HPDE6-E6E7 (cell line): ENCODE data around the gene ATP5MC2.
"Not testable (repeated sequence)": the region's sequence is repeated elsewhere in the genome, so short reads cannot be mapped to it uniquely, and the experiment has no call there.

Source experiments
- DNase-seq: peaks from one replicate; pipeline ENCODE4 v3.0.0; 2011; ENCODE audit warnings: missing footprints; ENCODE audit errors: extremely low spot score

The ATP5MC2 gene

DNA sequence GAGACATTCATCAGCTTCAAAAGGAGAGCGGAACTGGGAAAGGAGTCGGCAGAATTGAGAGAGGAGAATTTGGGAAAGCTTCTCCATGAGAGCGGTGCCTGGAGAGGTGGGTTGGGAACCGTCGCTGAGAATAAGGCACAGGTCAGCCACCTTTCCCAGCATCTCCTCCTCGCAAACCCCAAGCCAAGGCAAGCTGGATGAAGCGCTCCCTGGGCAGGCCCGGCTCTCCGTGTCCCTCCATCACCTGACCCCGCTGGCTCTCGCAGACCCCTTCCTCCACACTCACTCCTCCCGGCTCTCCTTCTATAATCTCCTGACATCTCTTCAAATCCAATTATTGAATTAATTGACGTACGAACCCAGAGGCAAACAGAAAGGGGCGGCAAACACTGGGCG is 18.9 kb upstream of the ATP5MC2 start:
- DNase-seq: no peak

DNA sequence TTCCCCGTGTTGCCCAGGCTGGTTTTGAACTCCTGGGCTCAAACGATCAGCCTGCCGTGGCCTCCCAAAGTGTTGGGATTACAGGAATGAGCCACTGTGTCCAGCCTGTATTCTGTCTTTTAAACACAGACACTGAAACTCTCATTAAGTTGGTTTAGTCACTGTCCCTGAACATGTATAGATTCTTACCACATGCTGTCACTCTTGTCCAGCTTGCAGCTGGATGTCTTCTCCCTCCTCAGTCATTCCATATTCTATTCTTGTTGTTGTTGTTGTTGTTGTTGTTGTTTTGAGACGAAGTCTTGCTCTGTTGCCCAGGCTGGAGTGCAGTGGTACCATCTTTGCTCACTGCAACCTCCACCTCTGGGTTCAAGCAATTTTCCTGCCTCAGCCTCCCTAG is 12.3 kb upstream of the ATP5MC2 start:
- DNase-seq: no peak

DNA sequence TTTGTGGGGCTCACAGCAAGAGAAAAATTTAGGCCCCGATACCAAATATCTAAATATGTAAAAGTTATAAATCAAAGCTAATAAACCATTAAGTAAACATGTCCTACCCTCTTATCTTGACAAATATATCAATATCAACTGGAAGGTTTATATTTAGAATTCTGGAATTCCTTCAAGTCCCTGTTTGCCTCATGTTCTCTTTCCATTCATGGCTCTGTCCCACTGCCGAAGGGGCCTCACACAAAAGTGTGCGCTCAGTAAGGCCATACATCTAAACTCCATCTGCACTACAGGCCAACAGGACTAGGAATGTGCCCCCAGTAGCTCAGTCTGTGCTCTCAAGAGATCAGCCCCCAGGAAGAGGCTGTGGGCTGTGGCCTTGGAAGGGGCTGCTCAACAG is 10.6 kb upstream of the ATP5MC2 start:
- DNase-seq: no peak

DNA sequence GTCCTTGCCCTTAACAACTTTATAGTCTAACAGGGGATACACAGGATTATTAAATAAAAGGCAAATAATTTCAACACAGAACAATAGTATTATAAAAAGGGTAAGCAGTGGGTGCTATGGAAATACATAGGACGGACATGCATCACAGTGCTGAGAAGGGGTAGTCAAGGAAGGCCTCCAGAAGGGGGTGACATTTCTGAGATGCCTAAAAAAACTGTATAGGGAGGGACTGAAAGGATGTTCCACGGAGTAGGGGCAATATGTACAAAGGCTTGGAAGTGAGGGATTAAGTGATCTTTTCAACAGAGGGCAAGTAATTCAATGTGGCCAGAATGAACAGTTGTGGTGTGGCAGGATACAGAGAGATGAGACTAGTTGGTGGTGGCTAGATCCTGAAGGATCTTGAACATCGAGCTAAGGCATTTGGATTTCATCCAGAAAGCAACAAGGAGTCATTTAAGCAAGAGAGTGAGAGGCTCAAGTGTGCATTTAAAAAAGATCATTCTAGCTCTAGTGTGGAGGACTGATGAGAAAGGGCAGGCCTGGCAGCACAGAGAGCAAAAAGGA is 8.9 kb upstream of the ATP5MC2 start:
- no peak for DNase-seq

DNA sequence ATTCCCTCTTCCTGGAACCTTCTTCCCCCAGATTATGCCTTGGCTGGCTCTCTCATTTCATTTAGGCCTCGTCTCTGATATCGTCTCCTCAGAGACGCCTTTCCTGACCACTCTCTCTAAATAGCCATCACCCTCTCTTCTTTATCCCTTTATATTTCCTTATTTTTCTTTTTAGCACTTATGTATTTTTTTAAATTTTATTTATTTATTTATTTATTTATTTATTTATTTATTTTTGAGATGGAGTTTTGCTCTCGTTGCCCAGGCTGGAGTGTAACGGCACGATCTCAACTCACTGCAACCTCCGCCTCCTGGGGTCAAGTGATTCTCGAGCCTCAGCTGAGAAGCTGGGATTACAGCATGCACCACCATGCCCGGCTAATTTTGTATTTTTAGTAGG is 8.1 kb upstream of the ATP5MC2 start:
- no peak for DNase-seq

DNA sequence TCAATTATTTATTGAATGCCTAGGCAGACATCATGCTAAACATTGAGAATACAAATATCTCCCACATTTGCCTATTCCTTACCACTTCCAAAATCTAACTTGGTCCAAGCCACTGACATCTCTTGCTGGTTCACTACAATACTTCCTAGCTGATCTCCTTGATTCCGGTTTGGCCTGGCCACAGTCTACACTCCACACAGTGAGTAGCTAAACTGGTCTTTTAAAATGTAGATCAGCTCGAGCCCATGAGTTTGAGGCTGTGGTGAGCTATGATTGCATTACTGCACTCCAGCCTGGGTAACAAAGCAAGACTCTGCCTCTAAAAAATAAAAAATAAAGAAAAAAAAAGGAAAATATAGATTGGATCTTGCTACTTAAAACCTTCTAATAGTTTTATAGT is 7.6 kb upstream of the ATP5MC2 start:
- DNase-seq: no peak

DNA sequence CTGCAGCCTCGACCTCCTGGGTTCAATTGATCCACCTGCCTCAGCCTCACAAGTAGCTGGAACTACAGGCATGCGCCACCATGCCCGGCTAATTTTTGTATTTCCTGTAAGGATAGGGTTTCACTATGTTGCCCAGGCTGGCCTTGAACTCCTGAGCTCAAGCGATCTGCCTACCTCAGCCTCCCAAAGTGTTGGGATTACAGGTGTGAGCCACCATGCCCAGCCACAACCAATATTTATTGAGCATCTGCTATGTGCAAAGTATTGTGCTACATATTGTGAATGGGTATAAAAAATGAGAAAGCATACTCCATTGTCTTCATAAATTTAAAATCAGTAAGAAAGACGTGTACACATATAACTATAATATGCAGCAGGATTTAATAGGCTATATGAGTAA is 4.2 kb upstream of the ATP5MC2 start:
- not testable (repeated sequence) for DNase-seq

DNA sequence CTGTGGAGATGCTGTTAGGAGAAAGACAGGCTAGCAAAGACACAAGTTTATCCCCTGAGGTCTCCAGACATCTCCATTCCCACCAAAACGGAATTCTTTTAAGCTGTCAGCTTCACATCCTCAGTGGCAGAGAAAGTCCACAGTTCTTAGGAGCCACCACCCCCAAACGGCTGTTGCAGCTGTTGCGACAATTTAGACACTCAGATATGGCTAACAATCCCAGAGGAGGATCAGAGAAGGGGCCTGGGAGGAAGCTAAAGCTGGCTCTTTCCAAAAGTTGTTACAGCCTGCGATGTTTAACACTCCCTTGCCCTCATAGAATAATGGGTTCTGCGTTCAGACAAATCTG is 1.9 kb upstream of the ATP5MC2 start:
- DNase-seq: no peak

DNA sequence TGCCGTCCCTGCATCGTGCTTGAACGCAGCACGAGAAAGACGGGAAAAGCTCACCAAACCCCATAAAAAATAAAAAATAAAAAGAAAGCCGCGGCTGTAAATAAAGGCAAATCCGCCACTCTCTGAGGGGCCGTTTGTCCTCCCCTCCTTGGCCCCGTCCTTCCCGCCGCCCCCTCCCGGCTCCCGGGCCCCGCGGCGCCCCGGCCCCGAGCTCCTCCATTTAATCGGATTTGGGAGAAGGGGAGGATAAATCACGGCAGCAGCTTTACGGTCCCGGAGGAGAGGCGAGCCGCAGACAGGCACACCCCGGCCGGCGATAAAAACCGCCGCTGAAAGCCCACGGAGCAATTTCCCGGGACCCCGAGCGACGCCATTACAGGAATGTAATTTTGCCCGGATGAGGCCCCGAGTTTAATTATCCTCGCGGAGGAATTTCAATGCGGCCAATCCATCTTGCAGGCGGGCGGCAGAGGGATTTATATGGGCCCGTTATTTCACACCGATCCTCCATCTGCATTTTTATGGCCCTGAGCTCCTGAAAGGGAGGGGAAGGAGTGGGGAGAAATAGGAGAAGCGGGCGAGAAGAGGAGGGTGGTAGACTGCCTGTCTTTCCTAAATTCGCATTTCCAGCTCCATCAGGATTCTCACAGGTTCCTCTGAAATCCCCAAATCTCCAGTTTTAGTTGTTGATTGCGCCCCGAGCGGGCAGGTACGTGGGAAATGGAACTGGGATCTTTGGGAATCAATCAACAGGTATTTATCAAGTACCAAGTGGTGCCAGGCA is 1.3 kb upstream of the ATP5MC2 start:
- no peak for DNase-seq

DNA sequence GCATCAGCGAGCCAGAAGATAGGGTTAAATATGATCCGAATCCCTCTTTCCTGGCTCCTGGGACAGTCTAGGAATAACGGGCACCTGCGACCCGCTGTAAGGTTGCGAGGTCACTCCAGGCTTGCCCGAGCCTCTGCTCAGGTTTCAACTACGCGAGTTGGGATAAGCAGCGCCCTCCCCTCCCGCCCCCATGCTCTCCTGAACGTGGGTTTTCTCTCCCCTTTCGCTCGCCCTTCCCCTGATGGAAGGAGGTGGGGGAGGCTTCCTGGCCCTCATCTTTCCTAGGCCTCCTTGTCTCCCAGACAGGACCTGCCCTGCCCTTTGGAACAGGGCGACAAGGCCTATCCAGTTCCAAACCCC is 753 bp upstream of the ATP5MC2 start:
- DNase-seq: no peak

DNA sequence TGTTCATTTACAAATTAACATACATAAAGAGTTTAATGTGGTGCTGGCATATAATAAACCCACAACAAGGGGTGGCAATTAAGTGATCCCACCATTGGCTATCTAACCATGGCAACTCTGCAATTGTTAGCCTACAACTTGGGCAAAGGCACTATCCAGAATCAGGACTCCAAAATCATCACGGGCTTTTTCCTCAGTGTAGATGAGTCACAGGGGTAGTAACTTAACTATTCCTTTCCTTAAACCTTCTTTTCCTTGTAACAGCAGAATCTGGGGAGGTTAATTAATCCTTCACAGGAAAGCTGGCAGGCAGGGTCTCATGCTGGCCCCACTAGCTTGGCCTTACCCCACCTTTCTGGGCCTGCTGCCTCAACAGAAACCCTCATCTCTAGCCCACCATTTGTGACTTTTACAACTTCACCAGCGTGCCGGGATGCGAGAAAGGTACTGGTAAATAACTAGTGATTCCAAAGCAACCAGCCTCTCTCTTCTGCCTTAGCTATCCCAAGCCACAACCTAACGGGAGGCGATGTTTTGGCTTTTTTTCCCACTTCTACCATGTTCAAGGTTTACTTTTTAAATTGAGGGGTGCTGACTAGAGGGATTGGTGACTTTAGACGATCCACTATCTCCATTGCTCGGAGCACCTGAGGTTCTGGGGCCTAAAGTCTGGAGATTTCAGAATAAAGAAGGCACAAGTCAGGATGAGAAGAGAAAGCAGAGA is 744 bp downstream of the ATP5MC2 start:
- no peak for DNase-seq

DNA sequence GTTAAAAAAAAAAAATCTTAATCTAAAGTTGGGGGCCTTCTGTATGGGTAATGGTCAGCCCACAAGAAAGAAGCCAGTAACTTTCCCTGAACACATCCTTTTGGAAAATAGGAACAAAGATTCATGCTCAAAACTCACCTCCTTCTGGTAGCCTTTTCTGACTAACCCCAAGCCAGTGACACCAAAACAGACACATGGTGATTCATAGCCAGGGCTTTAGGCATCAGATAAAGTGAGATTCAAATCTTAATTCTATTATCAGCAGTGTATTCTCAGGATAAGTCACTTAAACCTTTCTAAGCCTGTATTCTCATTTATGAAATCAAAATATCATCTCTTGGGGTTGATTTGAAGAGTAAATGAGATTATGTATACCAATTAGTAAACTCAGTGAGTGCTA is 4.9 kb downstream of the ATP5MC2 start:
- no peak for DNase-seq

DNA sequence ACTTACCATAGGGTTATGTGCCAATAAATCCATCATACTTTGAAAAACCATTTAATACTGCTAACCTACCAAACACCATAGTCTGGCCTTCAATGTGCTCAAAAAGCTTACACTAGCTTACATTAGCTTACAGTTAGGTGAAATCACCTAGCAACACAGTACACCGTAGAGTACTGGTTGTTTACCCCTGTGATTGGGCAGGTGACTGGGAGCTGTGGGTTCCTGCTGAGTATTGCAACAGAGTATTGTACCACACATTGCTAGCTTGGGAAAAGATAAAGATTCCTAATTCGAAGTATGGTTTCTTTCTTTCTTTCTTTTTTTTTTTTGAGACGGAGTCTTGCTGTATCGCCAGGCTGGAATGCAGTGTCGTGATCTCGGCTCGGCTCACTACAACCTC is 5.6 kb downstream of the ATP5MC2 start:
- no peak for DNase-seq

DNA sequence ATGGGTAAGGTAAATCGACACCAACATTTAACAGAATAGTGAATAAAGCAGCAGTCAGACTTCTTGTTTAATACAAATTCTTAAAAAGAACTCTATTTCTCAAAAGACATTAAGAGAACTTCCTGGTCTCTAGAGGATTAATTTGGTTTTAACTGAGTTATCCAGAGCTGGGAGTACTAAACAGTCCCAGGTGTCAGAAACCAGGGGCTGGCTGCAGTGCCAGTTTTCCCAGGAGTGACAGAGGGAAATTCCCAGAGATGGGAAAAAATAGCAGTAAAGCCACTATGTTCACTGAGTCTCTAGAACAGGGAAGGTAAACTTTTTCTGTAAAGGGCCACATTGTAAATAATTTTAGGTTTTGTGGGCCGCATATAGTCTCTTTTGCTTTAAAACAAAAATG is 8.8 kb downstream of the ATP5MC2 start:
- no peak for DNase-seq

DNA sequence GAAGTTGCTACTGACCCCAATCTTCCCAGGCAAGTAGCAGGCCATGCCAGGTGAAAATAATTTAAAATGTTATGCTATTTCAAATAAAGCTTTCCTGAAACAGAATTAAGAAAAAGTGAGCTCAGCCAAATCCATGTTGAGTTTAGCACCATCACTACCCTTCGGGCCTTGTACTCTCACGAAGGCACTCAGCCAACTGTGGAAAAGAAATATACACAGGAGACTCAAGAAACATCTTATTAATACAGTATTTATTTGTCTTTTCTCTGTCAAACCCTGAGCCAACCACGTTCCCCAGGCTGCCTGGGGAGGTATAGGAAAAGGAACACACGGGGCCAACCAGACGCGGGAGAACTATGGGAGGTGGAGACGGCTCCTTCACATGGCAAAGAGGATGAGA is 10.9 kb downstream of the ATP5MC2 start:
- DNase-seq: no peak

DNA sequence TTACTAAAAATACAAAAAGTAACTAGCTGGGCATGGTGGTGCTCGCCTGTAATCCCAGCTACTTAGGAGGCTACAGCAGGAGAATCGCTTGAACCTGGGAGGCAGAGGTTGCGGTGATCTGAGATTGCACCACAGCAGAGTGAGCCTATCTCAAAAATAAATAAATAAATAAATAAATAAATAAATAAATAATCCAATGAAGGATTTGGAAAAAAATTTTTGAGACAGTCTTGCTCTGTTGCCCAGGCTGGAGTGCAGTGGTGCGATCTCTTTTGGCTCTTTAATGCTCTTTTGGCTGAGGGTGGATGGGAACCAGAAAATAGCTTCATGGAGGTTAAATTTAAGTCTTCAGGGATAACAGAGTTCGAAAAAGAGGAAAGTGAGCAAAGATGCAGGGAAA is 11.7 kb downstream of the ATP5MC2 start:
- no peak for DNase-seq

DNA sequence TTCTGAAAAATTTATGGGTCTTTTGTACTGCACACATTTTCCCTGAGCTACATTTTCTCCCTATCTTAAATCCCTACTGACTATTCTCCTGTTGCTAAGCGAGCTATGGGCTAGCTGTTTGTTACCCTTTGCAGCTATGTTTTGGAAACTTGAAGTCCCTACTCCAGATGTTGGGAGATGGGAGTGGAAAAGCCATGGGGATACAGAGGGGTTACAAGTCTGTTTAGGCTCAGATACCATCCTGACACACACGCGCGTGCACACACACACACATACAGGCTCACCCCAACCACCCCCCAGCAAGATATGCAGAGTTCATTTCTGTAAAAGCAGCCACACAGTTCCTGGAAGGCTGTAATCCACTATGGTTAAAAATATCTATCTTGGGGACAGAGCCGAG is 15.8 kb downstream of the ATP5MC2 start:
- no peak for DNase-seq

DNA sequence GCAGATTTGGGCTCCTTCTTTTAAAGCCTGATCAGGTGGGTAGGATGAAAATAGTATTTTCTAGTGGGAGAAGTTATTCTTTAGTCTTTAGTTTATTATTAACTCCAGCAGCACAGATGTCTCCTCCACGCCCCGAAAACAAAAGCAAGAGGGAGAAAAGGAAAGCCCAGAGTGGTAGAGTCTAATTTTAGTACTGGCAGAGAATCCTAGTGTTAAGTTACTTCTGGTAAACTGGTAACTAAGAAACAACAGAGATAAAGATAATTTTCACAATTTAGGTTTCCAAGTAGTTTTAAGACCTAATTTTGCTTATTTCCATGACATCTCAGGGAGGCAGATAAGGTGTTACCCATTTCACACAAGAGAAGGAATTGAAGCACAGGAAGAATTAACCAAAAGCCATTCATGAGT is 16.3 kb downstream of the ATP5MC2 start:
- no peak for DNase-seq

DNA sequence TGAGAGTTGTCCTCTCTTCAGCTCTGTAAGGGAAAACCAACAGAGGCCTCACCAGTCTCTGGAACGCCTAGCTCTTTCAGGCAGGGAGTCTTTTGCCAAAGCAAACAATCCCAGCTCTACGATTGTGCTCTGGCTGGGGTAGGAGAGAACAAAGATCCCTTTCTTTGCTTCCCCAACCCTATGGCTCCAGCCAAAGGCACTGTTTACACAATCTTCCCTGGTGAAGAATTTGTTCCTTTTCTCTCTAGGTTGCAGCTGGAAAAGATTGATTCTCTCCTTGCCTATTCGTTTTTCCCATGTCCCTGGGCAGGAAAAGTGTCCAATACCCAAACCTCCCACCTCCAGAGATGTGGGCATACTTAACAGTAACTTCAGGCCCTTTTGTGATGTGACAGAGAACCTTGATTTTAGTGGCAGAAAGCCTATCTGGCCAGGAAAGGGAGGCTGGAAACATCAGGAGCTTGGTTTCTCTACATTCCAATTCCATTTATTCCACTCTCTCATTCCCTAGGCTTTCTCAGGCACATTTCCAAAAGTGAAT is 16.8 kb downstream of the ATP5MC2 start:
- DNase-seq: no peak

DNA sequence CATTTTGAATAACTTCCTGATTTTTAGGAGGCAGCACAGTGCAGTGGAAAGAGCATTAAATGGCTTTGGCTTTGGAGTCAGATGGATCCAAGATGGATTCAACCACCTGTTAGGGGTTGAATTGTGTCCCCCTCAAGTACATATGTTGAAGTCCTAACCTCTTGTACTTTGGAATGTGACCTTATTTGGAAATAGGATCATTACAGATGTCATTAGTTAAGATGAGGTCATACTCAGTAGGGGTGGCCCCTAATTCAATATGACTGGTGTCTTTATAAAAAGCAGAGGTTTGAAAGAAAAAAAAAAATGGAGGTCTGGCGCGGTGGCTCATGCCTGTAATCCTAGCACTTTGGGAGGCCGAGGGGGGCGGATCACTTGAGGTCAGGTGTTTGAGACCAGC is 18.8 kb downstream of the ATP5MC2 start:
- no peak for DNase-seq

DNA sequence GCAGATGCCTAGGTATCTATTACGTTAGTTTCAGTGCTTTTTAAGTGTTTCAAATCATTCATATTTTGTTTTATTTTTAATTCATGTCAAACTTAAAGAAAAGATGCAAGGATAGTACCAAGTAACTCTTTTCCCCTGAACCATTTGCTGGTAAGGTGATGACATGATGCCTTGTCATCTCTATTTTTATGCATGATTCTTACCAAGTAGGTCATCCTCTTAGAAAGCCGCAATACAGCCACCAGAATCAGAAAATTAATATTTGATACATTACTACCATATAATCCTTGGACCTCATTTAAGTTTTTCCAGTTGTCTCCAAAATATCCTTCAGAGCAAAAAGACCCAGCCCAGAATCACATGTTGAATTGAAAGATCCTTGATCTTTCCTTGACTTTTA is 22.3 kb downstream of the ATP5MC2 start:
- no peak for DNase-seq

DNA sequence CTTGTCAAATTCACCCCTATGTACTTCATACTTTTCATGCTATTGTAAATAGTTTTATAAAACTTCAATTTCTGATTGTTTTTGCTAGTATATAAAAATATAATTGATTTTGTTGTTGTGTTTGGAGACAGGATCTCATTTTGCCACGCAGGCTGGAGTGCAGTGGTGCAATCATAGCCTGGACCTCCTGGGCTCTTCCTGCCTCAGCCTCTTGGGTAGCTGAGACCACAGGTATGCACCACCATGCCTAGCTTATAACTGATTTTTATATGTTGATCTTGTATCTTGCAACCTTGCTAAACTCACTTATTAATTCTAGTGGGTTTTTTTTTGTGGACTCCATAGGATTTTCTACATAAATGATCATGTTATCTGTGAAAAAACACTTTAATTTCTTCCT is 23.5 kb downstream of the ATP5MC2 start:
- DNase-seq: no peak

DNA sequence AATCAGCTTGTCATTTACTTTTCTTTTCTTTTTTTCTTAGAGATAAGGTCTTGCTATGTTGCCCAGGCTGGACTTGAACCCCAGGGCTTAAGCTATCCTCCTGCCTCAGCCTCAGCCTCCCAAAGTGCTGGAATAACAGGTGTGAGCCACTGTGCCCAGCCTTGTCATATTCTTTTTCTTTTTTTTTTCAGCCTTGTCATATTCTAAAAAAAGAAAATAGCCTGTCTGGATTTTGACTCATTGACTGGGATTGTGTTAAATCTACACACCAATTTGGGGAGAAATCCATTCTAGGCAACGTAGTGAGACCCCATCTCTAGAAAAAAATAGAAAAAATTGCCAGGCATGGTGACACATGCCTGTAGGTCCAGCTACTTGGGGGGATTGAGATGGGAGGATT is 24.1 kb downstream of the ATP5MC2 start:
- DNase-seq: no peak
